Measurements from ENCODE around the gene ZGPAT.

ZGPAT gene

DNA sequence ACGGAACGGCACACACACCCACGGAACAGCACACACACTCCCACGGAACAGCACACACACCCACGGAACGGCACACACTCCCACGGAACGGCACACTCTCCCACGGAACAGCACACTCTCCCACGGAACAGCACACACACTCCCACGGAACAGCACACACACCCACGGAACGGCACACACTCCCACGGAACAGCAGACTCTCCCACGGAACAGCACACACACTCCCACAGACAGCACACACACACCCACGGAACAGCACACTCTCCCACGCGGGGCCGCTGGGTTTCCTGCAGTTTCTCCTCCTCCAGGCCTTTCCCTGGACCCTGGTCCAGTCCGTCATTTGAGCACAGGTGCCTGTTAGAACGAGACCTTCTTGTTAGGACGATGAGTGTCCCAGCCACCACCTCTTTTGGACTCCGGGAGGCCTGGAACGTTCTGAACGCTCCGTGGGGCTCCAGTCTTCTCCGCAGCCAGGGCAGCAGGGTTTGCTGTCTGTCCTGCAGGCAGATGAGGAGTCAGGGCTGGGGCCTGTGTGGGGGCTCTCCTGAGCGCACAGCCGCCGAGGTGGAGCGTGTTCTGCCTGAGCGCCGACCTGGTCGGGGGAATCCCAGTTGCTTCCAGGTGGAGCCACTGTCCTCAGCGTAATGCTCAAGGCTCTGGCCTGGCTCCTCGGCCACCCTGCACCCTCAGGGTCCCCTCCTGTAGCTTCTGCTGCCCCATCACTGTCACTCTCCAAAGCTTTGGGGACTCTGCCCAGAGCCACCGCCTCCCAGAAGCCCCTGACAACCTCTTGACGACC lies 29.0 kb upstream of the ZGPAT start:
- no peak for DNase-seq (ENCODE audit: low read depth)

DNA sequence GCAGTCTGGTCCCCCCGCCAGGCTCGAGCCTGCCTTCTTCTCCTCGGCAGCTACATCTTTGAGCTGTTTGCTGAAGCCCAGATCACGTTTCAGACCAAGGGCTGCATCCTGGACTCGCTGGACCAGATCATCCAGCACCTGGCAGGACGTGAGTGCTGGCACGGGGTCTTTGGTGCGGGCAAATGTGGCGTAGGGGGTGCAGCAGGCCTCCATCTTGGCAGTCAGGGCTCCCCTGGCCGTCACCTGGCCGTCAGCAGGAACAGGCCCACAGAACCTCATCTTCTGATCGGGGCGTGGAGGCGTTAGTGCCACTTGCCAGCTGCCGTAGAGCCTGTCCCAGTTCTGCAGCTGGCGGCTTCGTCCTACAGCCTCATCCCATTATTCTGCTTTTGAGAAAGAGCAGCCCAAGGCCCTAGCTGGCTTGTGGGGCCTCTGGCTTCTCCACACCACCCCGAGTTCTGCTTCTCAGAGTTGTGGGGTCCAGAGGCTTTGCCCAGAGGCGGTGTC lies 28.0 kb upstream of the ZGPAT start:
- no peak for DNase-seq (ENCODE audit: low read depth)

DNA sequence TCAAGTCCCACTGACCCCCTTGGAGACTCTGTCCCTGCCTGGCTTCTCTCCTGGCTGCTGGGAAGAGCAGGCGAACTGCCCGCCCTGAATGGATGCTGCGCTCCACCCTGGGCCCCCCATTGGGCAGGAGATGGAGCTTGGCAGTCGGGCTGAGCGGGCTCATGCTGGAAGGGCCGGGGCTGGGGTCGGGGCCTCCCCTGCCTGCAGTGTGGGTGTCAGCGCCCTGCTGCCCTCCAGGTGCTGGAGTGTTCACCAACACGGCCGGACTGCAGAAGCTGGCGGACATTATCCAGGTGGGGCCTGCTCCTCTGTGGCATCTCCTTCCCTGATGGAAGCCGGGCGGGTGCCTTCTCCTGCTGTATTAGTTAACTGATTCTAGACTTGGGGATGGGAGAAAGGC lies 27.4 kb upstream of the ZGPAT start:
- DNase-seq (ENCODE audit: low read depth) = no peak

DNA sequence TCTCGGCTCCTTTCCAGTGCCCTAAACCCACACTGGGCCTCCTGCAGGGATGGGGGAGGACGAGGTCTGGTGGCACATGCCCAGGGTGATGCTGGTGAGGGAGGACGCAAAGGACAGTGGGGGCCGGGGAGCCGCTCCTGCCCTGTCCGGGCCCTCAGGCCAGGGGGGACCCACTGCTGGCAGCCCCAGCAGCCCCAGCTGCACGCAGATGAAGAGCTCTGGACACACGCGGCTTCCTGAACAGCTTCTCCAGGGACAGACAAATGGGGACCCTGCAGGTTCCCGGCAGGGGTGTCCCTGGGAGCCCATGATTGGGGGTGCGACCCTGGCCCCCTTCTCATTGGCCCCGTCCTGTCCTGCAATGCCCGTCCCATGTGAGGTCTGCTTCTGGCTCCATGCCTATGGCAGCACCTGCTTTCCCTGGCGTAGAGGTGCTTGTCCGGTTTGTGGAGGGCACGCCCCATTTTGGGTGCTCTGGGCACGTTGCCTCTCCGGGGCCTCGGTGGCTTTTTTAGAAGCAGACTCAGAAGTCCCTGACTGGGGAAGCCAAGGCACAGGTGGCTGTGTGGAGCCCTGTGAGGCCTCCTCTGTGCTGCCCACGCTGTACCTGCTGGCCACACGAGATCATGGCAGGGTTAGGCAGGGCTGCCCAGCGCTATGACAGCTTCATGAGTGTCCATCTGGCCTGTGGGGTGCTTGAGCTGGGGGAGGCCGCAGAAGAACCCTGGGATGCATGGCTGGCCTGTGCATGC lies 26.8 kb upstream of the ZGPAT start:
- DNase-seq (ENCODE audit: low read depth) = no peak

DNA sequence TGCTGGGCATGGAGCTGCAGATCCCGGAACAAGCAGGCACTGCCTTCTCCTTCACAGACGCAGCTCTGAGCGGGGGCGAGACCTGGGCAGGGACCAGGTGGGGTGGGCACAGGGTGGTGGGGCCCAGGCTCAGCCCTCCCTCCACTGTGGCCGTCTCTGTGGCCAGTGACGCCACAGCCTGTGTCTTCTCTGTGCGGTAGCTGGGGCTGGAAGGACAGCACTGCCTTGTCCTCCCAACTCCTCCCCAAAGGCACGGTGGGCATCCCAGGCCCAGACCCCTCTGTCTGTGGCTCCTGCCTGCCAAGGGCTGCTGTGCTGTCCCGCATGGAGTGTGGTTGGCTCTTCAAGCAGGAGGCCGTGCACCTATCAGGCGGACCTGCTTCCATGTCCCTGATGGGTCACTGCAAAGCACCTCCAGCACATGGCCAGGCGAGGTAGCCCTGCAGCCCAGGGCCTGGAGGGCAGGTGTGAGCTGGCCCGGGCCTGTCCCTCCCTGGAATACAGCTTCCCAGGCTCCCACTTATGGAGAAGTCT lies 26.2 kb upstream of the ZGPAT start:
- DNase-seq (ENCODE audit: low read depth) = no peak

DNA sequence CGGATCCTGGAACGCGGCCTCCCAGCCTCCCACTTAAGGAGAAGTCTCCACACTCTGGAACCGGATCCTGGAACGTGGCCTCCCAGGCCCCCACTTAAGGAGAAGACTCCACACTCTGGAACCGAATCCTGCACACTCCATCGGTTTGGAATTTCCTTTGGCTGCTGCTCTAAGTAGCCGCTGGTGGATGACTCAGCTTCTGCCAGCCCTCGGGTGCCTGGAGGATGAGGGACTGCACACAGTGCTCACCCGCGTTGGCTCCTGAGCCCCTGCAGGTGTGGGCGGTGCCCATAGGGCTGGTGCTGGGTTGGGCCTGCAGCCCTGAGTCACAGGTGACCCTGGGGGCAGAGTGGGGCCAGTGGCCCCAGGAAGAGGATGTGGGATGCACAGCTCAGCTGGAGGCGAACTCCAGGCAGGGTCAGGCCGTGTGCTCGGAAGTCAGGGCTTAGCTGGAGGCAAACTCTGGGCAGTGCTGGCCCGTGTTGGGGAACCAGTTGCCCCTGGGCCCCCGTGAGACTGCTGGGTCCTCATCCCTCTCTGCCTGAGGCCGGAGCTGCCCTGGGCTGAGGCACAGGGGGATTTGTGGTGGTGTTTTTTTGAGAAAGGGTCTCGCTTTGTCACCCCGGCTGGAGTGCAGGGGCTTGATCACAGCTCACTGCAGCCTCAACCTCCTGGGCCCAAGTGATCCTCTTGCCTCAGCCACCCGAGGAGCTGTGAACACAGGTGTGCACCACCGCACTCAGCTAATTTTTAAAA lies 25.3 kb upstream of the ZGPAT start:
- no peak for DNase-seq (ENCODE audit: low read depth)

DNA sequence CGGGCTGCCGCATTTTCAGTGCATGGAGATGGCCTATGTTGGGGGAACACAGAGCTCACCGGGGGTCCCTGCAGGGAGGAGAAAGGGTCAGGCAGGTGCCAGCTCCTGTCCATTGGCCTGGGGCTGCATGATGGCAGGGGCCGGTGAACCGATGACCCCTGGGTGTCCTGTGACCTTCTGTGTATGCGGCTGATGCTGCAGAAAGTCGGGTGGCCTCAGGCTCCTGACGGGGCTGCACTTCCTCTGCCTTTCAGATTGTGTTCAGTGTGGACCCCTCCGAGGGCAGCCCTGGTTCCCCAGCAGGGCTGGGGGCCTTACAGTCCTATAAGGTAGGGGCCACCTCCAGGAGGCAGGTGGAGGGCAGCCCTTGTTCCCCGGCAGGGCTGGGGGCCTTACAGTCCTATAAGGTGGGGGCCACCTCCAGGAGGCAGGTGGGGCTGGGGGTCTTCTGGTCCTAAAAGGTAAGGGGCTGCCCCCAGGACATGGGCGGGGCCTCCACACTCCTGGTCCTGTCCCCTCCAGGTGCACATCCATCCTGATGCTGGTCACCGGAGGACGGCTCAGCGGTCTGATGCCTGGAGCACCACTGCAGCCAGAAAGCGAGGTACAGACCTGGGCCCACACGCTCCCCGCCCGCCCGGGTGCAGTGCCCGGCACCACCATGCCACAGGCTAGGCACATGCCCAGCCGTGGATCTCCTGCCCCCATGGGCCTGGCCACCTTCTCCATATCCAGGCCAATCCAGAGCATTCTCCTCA lies 22.4 kb upstream of the ZGPAT start:
- no peak for DNase-seq (ENCODE audit: low read depth)

DNA sequence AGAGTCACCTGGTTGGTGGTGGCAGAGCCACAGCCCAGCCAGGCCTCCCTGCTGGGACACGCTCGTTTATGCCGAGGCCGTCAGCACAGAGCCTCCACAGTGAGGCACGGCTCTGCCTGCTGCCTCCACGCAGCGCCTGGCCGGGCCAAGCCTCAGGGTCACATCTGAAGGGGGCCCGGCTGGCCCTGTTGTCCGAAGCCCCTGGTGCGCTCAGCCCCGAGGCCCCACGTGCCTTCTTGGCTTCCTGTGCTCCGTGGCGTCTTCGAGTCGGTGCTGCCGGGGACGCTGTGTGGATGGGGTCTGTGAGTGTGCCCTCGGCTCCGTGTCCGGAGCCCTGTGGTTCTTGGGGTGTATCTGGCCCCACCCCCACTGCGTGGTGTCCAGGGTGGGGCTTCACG lies 21.7 kb upstream of the ZGPAT start:
- DNase-seq (ENCODE audit: low read depth) = no peak

DNA sequence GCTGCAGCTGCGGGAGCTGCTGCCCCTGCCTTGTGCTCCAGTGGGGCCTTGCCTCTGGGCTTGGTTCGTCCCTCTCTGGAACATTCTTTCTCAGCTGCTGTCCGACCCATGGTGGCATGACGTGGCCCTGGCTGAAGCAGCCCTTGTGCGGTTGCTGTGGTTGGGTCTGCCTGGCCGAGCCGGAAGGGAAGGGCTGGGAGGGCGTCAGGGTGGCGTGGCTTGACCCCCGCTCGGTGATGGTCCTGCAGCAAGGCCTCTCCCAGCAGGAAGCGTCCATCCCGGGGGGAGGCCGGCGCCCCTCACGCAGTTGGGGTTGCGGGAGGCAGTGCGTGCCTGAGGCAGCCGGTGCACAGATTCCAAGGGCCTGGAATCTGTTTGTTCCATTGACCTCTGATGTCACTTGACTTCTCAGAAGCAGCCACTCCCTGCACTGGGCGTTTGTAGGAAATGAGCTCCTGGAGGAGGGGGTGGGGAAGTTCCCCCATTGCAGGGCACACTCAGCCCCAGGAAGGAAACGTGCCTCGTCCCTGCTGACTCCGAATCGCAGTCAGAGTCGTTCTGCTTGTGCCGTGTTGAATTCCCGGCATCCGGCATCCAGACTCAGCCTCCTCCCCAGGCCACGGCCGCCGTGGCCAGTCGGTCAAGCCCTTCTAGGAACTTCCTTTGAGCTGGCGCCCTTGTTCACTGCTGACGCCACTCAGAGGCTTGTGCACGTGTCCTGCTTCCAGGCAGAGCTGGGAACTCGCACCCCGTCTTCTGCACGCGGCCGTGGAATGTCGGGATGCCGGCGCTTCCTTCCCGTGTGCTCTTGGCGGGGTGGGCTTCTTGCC lies 21.1 kb upstream of the ZGPAT start:
- no peak for DNase-seq (ENCODE audit: low read depth)

DNA sequence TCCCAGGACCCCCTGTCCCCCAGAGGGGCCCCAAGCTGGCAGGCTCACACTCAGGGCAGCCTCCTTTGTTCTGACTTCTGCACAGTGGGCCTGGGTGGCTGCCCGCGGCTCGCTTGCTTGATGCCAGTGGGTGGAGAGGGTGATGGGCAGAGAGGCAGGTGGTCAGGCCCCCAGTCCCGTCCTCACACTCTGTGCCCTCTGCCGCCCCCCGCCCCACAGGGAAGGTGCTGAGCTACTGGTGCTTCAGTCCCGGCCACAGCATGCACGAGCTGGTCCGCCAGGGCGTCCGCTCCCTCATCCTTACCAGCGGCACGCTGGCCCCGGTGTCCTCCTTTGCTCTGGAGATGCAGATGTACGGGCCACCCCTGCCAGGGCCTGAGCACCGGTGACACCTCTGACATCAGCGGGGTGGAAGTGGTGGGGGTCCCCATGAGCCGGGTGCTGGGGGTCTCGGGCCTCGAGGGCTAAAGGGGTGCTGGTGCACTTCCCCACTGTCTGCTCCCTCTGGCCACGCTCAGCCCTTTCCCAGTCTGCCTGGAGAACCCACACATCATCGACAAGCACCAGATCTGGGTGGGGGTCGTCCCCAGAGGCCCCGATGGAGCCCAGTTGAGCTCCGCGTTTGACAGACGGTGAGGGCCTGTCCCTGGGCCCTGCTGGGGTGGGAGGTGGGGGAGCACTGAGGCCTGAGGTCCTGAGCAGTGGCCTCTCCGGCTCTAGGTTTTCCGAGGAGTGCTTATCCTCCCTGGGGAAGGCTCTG lies 20.2 kb upstream of the ZGPAT start:
- no peak for DNase-seq (ENCODE audit: low read depth)

DNA sequence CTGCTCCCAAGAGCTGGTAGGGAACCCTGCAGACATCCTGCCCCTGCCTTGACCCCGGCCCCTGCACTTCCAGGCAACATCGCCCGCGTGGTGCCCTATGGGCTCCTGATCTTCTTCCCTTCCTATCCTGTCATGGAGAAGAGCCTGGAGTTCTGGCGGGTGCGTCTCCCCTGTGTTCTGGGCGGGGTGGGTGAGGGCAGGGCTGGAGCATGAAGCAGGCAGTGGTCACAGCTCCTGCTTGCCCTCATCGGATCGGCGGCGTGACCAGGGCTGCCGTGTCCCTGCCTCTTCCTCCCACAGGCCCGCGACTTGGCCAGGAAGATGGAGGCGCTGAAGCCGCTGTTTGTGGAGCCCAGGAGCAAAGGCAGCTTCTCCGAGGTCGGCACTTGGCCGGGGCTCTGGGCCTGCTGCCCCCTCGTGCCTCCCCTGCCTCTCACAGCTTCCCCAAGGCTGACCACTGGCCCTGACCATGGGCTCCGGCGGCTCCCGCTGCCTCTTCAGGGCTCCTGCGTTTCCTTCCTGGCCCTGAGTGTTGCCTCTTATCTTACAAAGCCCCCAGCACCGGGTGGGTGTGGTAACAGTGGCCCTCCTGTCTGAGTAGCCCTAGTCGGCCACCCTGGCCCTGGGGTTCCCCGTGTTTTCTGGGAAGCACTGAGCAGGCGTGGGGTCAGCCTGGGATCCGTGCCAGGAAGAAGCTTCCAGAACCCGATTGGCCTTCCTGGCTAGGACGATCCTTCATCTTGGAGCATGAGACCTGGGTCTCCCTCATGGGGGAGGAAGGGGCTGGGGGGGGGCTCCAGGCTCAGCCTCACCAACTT lies 19.4 kb upstream of the ZGPAT start:
- no peak for DNase-seq (ENCODE audit: low read depth)

DNA sequence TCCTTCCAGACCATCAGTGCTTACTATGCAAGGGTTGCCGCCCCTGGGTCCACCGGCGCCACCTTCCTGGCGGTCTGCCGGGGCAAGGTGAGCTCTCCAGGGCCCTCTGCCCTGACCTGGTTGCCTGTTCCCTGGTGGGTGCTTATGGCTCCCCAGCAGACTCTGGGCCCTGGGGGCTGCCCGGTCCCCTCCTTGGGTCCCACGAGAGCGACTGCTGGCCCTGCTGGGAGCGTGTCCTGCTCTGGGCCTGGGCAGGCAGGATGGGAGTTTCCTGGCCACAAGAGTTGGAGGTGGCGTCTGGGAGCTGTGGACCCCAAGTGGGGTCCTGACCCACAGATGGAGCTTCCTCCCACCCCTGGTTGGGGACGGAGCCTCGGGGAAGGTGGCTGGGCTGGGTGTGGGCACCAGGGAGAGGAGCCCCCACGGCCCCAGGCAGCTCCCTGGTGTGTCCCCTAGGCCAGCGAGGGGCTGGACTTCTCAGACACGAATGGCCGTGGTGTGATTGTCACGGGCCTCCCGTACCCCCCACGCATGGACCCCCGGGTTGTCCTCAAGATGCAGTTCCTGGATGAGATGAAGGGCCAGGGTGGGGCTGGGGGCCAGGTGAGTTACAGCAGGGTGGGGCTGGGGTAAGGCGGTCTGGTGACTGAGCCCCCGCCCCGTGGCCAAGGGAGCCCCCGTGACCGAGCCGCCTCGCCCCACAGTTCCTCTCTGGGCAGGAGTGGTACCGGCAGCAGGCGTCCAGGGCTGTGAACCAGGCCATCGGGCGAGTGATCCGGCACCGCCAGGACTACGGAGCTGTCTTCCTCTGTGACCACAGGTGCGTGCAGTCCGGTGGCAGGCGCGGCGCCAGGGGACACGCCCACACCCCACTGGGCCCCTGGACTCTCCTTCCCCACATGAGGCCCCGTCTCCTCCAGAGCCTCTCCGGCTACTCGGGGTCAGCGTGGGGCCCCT lies 18.5 kb upstream of the ZGPAT start:
- DNase-seq (ENCODE audit: low read depth) = no peak

DNA sequence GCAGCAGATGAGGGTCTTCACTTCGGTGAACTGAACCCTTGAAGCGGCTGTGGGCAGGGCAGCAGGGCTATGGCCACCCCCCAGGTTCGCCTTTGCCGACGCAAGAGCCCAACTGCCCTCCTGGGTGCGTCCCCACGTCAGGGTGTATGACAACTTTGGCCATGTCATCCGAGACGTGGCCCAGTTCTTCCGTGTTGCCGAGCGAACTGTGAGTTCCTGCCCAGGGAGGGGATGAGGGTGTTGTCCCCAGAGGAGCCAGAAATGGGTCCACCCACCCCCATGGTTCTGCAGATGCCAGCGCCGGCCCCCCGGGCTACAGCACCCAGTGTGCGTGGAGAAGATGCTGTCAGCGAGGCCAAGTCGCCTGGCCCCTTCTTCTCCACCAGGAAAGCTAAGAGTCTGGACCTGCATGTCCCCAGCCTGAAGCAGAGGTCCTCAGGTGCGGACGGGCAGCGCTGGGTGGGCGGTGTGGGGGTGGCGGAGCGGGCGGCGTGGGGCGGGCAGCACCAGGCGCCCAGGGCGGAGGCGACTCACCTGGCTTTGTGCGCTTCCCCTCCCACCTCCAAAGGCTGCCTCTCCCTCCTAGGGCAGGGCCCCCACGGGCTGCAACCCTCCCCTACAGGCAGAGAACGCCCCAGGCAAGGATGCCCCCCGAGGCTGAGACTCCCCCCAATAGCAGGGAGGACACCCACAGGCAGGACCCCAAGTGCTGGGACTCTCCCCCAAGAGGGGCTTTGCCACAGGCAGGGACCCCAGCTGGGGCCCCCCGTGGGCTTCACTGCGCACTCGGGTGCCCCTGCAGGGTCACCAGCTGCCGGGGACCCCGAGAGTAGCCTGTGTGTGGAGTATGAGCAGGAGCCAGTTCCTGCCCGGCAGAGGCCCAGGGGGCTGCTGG lies 17.6 kb upstream of the ZGPAT start:
- DNase-seq (ENCODE audit: low read depth) = no peak

DNA sequence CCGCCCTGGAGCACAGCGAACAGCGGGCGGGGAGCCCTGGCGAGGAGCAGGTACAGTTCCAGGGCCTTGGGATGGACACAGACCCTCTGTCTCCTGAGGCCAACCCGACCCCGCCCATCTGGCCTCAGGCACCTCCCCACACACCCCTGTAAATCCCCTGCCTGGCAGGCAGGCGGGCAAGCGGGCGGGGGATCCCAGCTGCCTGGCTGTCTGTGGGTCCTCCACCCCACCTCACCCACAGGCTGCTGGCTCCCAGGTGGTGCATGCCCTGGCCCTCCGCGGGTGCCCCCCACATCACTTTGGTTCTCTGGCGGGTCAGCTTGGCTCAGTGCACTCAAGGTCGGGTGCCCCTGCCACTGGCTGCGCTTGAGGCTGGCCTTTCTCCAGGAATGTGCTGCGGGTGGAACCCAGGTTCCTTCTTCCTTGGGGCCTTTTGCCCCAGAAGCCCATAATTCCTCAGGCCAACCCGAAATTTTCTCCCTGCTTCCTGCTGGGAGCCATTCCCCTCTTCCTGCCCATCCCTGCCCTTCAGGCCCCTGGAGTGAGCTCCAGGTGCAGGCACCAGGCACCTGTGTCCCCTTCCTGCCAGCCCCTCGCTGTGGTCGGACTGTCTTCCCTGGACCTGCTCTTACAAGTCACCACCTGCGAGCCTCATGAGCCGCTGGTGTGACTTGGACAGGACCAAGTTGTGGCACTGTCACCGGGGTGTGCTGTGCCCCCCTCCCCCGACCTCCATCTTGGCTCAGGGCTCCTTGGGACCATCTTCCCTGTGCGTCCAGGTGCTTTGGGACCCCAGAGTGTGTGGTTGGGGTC lies 16.7 kb upstream of the ZGPAT start:
- no peak for DNase-seq (ENCODE audit: low read depth)

DNA sequence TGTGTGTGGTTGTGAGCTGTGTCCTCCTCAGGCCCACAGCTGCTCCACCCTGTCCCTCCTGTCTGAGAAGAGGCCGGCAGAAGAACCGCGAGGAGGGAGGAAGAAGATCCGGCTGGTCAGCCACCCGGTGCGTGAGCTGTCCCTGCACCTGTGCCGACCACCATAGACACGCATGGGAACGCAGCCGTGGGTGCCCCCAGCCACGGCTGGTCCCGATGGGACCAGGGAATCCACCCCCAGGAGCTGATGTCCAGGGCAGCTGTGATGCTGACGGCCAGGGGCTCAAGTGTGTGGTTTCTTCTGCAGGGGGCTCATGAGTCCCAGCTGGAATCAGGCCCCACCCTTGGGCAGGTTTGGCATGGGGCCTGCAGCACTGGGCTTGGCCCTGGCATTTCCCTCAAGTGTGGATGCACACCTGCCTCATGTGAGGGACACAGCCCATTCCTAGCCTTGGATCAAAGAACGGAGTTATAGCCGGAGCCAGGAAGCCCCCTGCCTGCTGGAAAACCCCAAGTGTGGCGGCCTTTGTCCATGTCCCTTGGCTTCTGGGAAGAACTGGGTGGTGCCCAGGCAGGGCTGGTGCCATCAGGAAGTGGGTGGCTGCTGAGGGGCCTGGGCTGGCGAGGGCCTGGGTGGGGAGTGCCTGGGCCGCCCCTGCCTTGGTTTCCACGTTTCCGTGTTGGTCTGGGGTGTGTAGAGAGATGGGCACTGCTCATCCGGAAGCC lies 16.0 kb upstream of the ZGPAT start:
- no peak for DNase-seq (ENCODE audit: low read depth)

Data from stimulated activated CD8-positive, alpha-beta memory T cell treated with anti-CD3 and anti-CD28 coated beads, Interleukin-15, amount 100 ng/mL, for 1 hour (primary cell).